Liver (tissue), 9 donors: Measurements from ENCODE around the gene FKBP1A. TPM values are rescaled to one million over a fixed set of nuclear protein-coding genes. Genes with fewer than 3 reads are reported as not detected.
A peak's percentile ranks its signal among the peaks of the same experiment; 100 is the strongest.

Source experiments
- DNase-seq: peaks from one replicate; pipeline ENCODE4 v3.0.0-alpha.2; 2017; ENCODE audit warnings: low spot score
- H3K27ac ChIP-seq, 2 donors: one replicate each; pipeline ENCODE4 v1.7.0; 2013; ENCODE audit warnings: inconsistent platforms in 2 of 2, low read length in 2 of 2, control low read depth in 1 of 2, low read depth in 1 of 2, mild to moderate bottlenecking in 1 of 2
- H3K27me3 ChIP-seq, 4 donors: one replicate each; pipeline versions ENCODE4 v1.6.1 to v1.7.0; 2013; ENCODE audit warnings: low read length in 3 of 4, inconsistent platforms in 1 of 4, mild to moderate bottlenecking in 1 of 4, moderate library complexity in 1 of 4; ENCODE audit not compliant: control insufficient read depth in 4 of 4, insufficient read depth in 4 of 4
- H3K36me3 ChIP-seq, 4 donors: one replicate each; pipeline versions ENCODE4 v1.6.1 to v1.7.0; 2013; ENCODE audit warnings: low read length in 3 of 4, mild to moderate bottlenecking in 3 of 4, low read depth in 1 of 4, moderate library complexity in 1 of 4; ENCODE audit not compliant: control insufficient read depth in 4 of 4, insufficient read depth in 3 of 4
- H3K4me1 ChIP-seq, 4 donors: one replicate each; pipeline versions ENCODE4 v1.6.1 to v1.7.0; 2013; ENCODE audit warnings: low read length in 3 of 4, mild to moderate bottlenecking in 3 of 4, moderate library complexity in 1 of 4; ENCODE audit not compliant: control insufficient read depth in 4 of 4, insufficient read depth in 4 of 4
- H3K4me3 ChIP-seq, 3 donors: one replicate each; pipeline versions ENCODE4 v1.6.1 to v1.7.0; 2013; ENCODE audit warnings: low read length in 3 of 3, control low read depth in 1 of 3, low read depth in 1 of 3, mild to moderate bottlenecking in 1 of 3
- H3K9ac ChIP-seq, 2 donors: one replicate each; pipeline ENCODE4 v1.7.0; 2013; ENCODE audit warnings: low read length in 2 of 2, mild to moderate bottlenecking in 2 of 2, moderate library complexity in 2 of 2, control low read depth in 1 of 2, low read depth in 1 of 2
- H3K9me3 ChIP-seq, 4 donors: one replicate each; pipeline versions ENCODE4 v1.6.1 to v1.7.0; 2013; ENCODE audit warnings: low read length in 3 of 4; ENCODE audit not compliant: control insufficient read depth in 4 of 4
- ATF3 ChIP-seq: IDR thresholded peaks from 2 replicates; pipeline ENCODE4 v1.6.1; 2016; ENCODE audit warnings: antibody characterized with exemption
- CTCF ChIP-seq: fragments of 150-350 bp; IDR thresholded peaks from 2 replicates; pipeline ENCODE4 v1.5.1; 2017; ENCODE audit warnings: improper control_type of control experiment, low read depth, low read length; ENCODE audit not compliant: missing input control
- EGR1 ChIP-seq, 2 donors: IDR thresholded peaks; 2 replicates each; pipeline ENCODE4 v1.6.1; 2016 to 2018; ENCODE audit warnings: antibody characterized with exemption in 2 of 2, low read depth in 2 of 2
- FOXA1 ChIP-seq: IDR thresholded peaks from 2 replicates; pipeline ENCODE4 v1.6.1; 2016; ENCODE audit warnings: antibody characterized with exemption
- FOXA2 ChIP-seq: IDR thresholded peaks from 2 replicates; pipeline ENCODE4 v1.6.1; 2016; ENCODE audit warnings: antibody characterized with exemption
- GABPA ChIP-seq, 2 donors: IDR thresholded peaks in 1 of 2; conservative IDR thresholded peaks in 1 of 2; 2 replicates each; pipeline ENCODE4 v1.6.1; 2016; ENCODE audit warnings: antibody characterized with exemption in 2 of 2, mild to moderate bottlenecking in 1 of 2, moderate library complexity in 1 of 2
- HNF4A ChIP-seq, 2 donors: conservative IDR thresholded peaks; 2 replicates each; pipeline ENCODE4 v1.6.1; 2016; ENCODE audit warnings: antibody characterized with exemption in 2 of 2, mild to moderate bottlenecking in 2 of 2
- HNF4G ChIP-seq: IDR thresholded peaks from 2 replicates; pipeline ENCODE4 v1.6.1; 2016; ENCODE audit warnings: antibody characterized with exemption
- JUND ChIP-seq, 2 donors: IDR thresholded peaks; 2 replicates each; pipeline ENCODE4 v1.6.1; 2016; ENCODE audit warnings: antibody characterized with exemption in 2 of 2
- NR2F2 ChIP-seq: IDR thresholded peaks from 2 replicates; pipeline ENCODE4 v1.6.1; 2016; ENCODE audit warnings: antibody characterized with exemption
- RAD21 ChIP-seq, 2 donors: IDR thresholded peaks; 2 replicates each; pipeline ENCODE4 v1.6.1; 2016; ENCODE audit warnings: antibody characterized with exemption in 2 of 2, mild to moderate bottlenecking in 2 of 2
- RXRA ChIP-seq, 2 donors: IDR thresholded peaks; 2 replicates each; pipeline ENCODE4 v1.6.1; 2017 to 2018; ENCODE audit warnings: antibody characterized with exemption in 2 of 2, mild to moderate bottlenecking in 1 of 2
- SP1 ChIP-seq: IDR thresholded peaks from 2 replicates; pipeline ENCODE4 v1.6.1; 2018; ENCODE audit warnings: antibody characterized with exemption, mild to moderate bottlenecking
- TAF1 ChIP-seq: conservative IDR thresholded peaks from 2 replicates; pipeline ENCODE4 v1.6.1; 2016; ENCODE audit warnings: antibody characterized with exemption, mild to moderate bottlenecking
- YY1 ChIP-seq: IDR thresholded peaks from 2 replicates; pipeline ENCODE4 v1.6.1; 2016; ENCODE audit warnings: antibody characterized with exemption, mild to moderate bottlenecking
- WGBS: extraction: QIAGEN DNeasy Blood & Tissue Kit; methylation state at CpG from one replicate; pipeline ENCODE4 v1.1.7; 2013; 5-methylcytosine and 5-hydroxymethylcytosine counted together
- polyA plus RNA-seq, 2 donors: library from polyadenylated mRNA; stranded (reverse) in 1 of 2; unstranded in 1 of 2; fragments of 200-250 nt in 1 of 2; fragments of >200 nt in 1 of 2; fragmentation: Nextera tagmentation in 1 of 2; extraction: Ambion mirVana in 1 of 2; gene quantifications; one replicate each; pipeline versions ENCODE4 v1.2.1 to v1.2.3, GENCODE V29; 2013 to 2015
- total RNA-seq, 2 donors: library from RNA; depleted of rRNA; stranded (reverse); fragments of >200 nt; gene quantifications; one replicate each; pipeline ENCODE4 v1.2.3, GENCODE V29; 2014
- TF ChIP-seq, protein P1 (sequence below): IDR thresholded peaks from 2 replicates; pipeline ENCODE4 v1.6.1; 2016; ENCODE audit warnings: antibody characterized with exemption
- TF ChIP-seq, protein P2 (sequence below): IDR thresholded peaks from 2 replicates; pipeline ENCODE4 v1.6.1; 2016; ENCODE audit warnings: antibody characterized with exemption, mild to moderate bottlenecking
- TF ChIP-seq, protein P3 (sequence below): IDR thresholded peaks from 2 replicates; pipeline ENCODE4 v1.6.1; 2016; ENCODE audit warnings: antibody characterized with exemption
- donor health status: healthy.
- donor health status: healthy.
- donor health status: healthy.
- donor health status: healthy.
- donor health status: healthy.

FKBP1A gene
- total and polyA plus RNA-seq, 4 donors, result 49.3 to 114 (median 76.9) TPM

- H3K36me3 ChIP-seq, result no peaks in the 10 kb centered on the region
- no peak for DNase-seq
- no peak overlapping the region for H3K9ac ChIP-seq
- TF ChIP-seq FOXA2 (no peak), RAD21 (IDR thresholded peaks at IDR 0.05) (no peak), SP1 (no peak), HNF4A (conservative IDR thresholded peaks at IDR 0.05) (no peak), JUND (IDR thresholded peaks at IDR 0.05) (no peak), NR2F2 (no peak), GABPA (IDR thresholded peaks at IDR 0.05 in 1 of 2, conservative IDR thresholded peaks at IDR 0.05 in 1 of 2) (no peak), ATF3 (no peak), EGR1 (IDR thresholded peaks at IDR 0.05; ENCODE audit: low read depth in 2 of 2) (no peak), RXRA (IDR thresholded peaks at IDR 0.05) (no peak)
- TF ChIP-seq, protein P1, sequence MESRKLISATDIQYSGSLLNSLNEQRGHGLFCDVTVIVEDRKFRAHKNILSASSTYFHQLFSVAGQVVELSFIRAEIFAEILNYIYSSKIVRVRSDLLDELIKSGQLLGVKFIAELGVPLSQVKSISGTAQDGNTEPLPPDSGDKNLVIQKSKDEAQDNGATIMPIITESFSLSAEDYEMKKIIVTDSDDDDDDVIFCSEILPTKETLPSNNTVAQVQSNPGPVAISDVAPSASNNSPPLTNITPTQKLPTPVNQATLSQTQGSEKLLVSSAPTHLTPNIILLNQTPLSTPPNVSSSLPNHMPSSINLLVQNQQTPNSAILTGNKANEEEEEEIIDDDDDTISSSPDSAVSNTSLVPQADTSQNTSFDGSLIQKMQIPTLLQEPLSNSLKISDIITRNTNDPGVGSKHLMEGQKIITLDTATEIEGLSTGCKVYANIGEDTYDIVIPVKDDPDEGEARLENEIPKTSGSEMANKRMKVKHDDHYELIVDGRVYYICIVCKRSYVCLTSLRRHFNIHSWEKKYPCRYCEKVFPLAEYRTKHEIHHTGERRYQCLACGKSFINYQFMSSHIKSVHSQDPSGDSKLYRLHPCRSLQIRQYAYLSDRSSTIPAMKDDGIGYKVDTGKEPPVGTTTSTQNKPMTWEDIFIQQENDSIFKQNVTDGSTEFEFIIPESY, result no peak
- peak overlapping the region in 1 of 2 donors; percentile 66 for H3K27ac ChIP-seq
- peaks cover 5 to 32% (median 25%) of the 10 kb centered on the region in 4 donors for H3K4me1 ChIP-seq
- H3K27me3 ChIP-seq, result no peaks in the 10 kb centered on the region
- H3K9me3 ChIP-seq, result no peaks in the 10 kb centered on the region
- no peak overlapping the region for H3K4me3 ChIP-seq
- 76% methylated on average over 6 of the region's 6 CpGs for WGBS
These were observed 69.6 kb downstream of the FKBP1A start for GRCh38 chr20:1323256-1323655.

- peaks cover 4 to 30% (median 21%) of the 10 kb centered on the region in 4 donors for H3K4me1 ChIP-seq
- no peaks in the 10 kb centered on the region for H3K9me3 ChIP-seq
- no peak overlapping the region for H3K4me3 ChIP-seq
- WGBS, result 88% methylated on average over 11 of the region's 11 CpGs
- no peak for TF ChIP-seq CTCF
- TF ChIP-seq HNF4A (conservative IDR thresholded peaks at IDR 0.05), result no peak
- no peak for TF ChIP-seq YY1
- peak; percentile 22 for TF ChIP-seq SP1
- TF ChIP-seq EGR1 (IDR thresholded peaks at IDR 0.05; ENCODE audit: low read depth in 2 of 2), result no peak
- peak; percentile 16 for TF ChIP-seq NR2F2
- TF ChIP-seq, protein P1, result no peak
- TF ChIP-seq GABPA (IDR thresholded peaks at IDR 0.05 in 1 of 2, conservative IDR thresholded peaks at IDR 0.05 in 1 of 2), result no peak
- TF ChIP-seq ATF3, result no peak
- no peak for TF ChIP-seq RAD21 (IDR thresholded peaks at IDR 0.05)
- no peak for TF ChIP-seq FOXA2
- TF ChIP-seq, protein P2, sequence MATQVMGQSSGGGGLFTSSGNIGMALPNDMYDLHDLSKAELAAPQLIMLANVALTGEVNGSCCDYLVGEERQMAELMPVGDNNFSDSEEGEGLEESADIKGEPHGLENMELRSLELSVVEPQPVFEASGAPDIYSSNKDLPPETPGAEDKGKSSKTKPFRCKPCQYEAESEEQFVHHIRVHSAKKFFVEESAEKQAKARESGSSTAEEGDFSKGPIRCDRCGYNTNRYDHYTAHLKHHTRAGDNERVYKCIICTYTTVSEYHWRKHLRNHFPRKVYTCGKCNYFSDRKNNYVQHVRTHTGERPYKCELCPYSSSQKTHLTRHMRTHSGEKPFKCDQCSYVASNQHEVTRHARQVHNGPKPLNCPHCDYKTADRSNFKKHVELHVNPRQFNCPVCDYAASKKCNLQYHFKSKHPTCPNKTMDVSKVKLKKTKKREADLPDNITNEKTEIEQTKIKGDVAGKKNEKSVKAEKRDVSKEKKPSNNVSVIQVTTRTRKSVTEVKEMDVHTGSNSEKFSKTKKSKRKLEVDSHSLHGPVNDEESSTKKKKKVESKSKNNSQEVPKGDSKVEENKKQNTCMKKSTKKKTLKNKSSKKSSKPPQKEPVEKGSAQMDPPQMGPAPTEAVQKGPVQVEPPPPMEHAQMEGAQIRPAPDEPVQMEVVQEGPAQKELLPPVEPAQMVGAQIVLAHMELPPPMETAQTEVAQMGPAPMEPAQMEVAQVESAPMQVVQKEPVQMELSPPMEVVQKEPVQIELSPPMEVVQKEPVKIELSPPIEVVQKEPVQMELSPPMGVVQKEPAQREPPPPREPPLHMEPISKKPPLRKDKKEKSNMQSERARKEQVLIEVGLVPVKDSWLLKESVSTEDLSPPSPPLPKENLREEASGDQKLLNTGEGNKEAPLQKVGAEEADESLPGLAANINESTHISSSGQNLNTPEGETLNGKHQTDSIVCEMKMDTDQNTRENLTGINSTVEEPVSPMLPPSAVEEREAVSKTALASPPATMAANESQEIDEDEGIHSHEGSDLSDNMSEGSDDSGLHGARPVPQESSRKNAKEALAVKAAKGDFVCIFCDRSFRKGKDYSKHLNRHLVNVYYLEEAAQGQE, result no peak
- TF ChIP-seq TAF1, result no peak
- TF ChIP-seq FOXA1, result no peak
- no peak for TF ChIP-seq RXRA (IDR thresholded peaks at IDR 0.05)
- TF ChIP-seq, protein P3, sequence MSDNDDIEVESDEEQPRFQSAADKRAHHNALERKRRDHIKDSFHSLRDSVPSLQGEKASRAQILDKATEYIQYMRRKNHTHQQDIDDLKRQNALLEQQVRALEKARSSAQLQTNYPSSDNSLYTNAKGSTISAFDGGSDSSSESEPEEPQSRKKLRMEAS, result no peak
- TF ChIP-seq HNF4G, result no peak
- peak in 1 of 2 donors; percentile 29 for TF ChIP-seq JUND (IDR thresholded peaks at IDR 0.05)
- no peaks in the 10 kb centered on the region for H3K36me3 ChIP-seq
- peak overlapping the region; percentile 50 to 66 for H3K27ac ChIP-seq
- no peaks in the 10 kb centered on the region for H3K27me3 ChIP-seq
- no peak for DNase-seq
- H3K9ac ChIP-seq, result no peak overlapping the region
These were observed 70.2 kb downstream of the FKBP1A start for GRCh38 chr20:1322511-1323245.
